ENCODE results near the gene MANSC4.

MANSC4 gene

GRCh38 chr12:27814851-27815591, 35.0 kb upstream of the MANSC4 start:
- peaks cover 7% of the 10 kb centered on the region for H3K27me3 Mint-ChIP-seq (ENCODE audit: low read depth, poor library complexity)
- no peak for TF ChIP-seq CTCF (IDR thresholded peaks at IDR 0.05)
- DNase-seq: no peak
- no peaks in the 10 kb centered on the region for H3K36me3 Mint-ChIP-seq (ENCODE audit: low read depth)
- peaks cover 12% of the 10 kb centered on the region for H3K4me1 Mint-ChIP-seq
- no peak overlapping the region for H3K27ac Mint-ChIP-seq
- no peak overlapping the region for H3K4me3 Mint-ChIP-seq
- peaks cover 12% of the 10 kb centered on the region for H3K9me3 Mint-ChIP-seq

- H3K4me3 Mint-ChIP-seq: no peak overlapping the region
- H3K36me3 Mint-ChIP-seq (ENCODE audit: low read depth): no peaks in the 10 kb centered on the region
- peaks cover 12% of the 10 kb centered on the region for H3K9me3 Mint-ChIP-seq
- no peak for DNase-seq
- no peak overlapping the region for H3K27ac Mint-ChIP-seq
- TF ChIP-seq CTCF (IDR thresholded peaks at IDR 0.05): no peak
- H3K4me1 Mint-ChIP-seq: peaks cover 12% of the 10 kb centered on the region
- H3K27me3 Mint-ChIP-seq (ENCODE audit: low read depth, poor library complexity): peaks cover 7% of the 10 kb centered on the region
Observed at GRCh38 chr12:27814411-27814810, 34.4 kb upstream of the MANSC4 start.

- no peak for TF ChIP-seq CTCF (IDR thresholded peaks at IDR 0.05)
- Mint-ChIP-seq H3K36me3 (ENCODE audit: low read depth) (no peaks in the 10 kb centered on the region), H3K9me3 (peaks cover 12% of the 10 kb centered on the region), H3K27ac (no peak overlapping the region), H3K4me3 (no peak overlapping the region), H3K4me1 (peaks cover 12% of the 10 kb centered on the region), H3K27me3 (ENCODE audit: low read depth, poor library complexity) (peaks cover 7% of the 10 kb centered on the region)
- DNase-seq: no peak
Observed at GRCh38 chr12:27812502-27812901, 32.5 kb upstream of the MANSC4 start.

- peaks cover 6% of the 10 kb centered on the region for H3K9me3 Mint-ChIP-seq
- no peak for DNase-seq
- H3K4me1 Mint-ChIP-seq: peaks cover 20% of the 10 kb centered on the region
Observed at GRCh38 chr12:27810756-27811155, 30.7 kb upstream of the MANSC4 start.

GRCh38 chr12:27808841-27809240, 28.8 kb upstream of the MANSC4 start:
- Mint-ChIP-seq H3K36me3 (ENCODE audit: low read depth) (no peaks in the 10 kb centered on the region), H3K27me3 (ENCODE audit: low read depth, poor library complexity) (peaks cover 7% of the 10 kb centered on the region), H3K4me1 (peaks cover 20% of the 10 kb centered on the region), H3K4me3 (no peak overlapping the region), H3K27ac (no peak overlapping the region), H3K9me3 (peaks cover 6% of the 10 kb centered on the region)
- no peak for DNase-seq
- TF ChIP-seq CTCF (IDR thresholded peaks at IDR 0.05): no peak

More at GRCh38 chr12:27810756-27811155, 30.7 kb upstream of the MANSC4 start:
- Mint-ChIP-seq H3K36me3 (ENCODE audit: low read depth) (no peaks in the 10 kb centered on the region), H3K27ac (peak overlapping the region; percentile 44), H3K27me3 (ENCODE audit: low read depth, poor library complexity) (peaks cover 7% of the 10 kb centered on the region), H3K4me3 (no peak overlapping the region)
- no peak for TF ChIP-seq CTCF (IDR thresholded peaks at IDR 0.05)

All from nephron progenitor cell (in vitro differentiated cells).